GM19438 (cell line): Measurements from ENCODE around the gene LCN1.

ENCODE experiments used
- ATAC-seq: cut with Tn5 transposase; IDR thresholded peaks from one replicate; pipeline ENCODE4 v1.9.1; 2021; ENCODE audit warnings: low read depth; ENCODE audit not compliant: unreplicated experiment

LCN1 gene

DNA sequence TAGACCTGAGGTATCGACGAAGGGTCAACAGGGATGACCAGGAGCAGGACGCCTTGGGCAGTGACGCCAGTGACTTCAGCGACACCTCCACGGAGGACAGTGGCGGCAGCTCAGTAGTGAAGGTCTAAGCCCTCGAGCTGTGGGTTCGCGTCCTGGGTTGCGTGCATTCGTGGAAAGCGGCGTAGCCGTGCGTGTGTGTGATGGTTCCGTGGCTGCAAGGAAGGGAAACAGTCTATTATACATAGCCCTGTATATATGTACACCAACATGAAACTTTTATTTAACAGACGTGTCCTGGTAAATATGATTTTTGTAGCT, 33.3 kb upstream of the LCN1 start:
- no peak for ATAC-seq

DNA sequence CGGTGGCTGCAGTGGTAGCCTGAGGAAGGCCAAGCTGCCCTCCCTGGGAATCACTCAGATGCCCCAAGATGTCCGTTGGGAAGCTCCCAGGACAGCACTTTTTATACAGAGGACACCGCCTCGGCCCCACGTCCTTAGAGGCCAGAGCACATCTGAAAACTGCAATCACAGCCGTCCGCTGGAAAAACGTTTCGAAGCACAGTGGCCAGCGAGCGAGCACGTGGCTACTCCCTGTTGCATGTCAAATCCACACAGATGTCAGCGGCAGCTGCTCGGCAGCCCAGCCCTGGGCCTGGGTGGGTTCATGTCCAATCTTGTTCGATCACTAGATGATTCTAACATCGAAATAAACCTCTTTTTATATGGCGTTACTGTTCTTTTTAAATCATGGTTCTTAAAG, 32.7 kb upstream of the LCN1 start:
- ATAC-seq = no peak

DNA sequence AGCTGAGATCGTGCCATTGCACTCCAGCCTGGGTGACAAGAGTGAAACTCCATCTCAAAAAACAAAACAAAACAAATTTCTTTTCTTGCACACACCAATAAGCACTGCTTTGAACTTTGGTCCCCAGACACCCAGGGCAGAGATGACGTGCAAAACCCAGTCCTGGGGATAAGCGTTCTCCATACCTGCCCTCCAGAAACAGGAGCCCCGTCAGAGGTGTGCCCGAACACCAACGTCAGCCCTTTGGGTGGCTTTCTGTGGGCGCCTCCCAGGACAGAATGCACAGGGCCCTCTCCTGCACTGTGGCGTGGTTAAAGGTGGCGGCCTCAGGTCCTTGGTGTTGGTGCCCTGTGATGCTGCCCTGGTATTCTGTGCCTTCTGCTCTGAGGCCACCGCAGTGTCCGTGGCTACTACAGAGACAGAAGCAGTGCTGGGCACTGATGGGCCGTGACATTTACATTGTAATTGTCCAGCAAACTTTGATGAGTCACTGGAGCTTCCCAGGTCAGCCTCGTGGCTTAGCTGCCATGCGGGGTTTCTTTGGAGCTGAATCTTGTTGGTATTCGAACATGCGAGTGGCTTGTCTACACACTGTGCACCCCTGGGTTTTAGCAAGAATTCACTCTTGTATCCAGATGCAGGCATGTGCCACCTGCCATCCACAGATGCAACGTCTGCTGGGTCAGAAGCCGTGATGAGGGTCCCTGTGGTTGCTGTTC, 31.9 kb upstream of the LCN1 start:
- no peak for ATAC-seq

DNA sequence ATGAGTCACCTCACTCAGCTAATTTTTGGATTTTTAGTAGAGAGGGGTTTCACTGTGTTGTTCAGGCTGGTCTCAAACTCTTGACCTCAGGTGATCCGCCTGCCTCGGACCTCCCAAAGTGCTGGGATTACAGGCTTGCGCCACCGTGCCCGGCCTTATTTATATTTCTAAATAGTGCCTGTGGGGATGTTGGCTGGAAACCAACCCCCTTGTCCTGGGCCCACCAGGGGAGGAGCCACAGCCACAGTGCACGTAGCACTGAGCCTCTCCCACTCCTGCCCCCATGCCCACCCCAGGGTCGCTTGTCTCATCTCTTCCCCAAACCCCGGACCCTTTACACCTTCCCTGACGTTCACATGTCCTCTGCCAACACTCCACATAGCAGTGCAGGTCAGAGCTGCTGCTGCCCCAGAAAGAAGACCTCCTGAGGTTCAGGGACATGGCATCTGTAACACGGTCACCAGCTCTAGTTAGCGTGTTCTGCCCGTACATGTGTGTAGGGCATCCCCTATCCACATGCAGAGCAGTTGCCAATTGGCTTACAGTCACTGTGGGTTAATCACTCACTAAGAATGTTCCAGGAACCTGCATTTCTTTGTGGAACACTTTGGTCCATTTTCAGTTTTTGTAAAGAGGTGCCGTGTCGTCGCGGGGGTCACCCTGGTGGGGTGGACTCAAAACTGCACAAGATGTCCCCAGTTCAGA, 30.9 kb upstream of the LCN1 start:
- ATAC-seq = no peak

DNA sequence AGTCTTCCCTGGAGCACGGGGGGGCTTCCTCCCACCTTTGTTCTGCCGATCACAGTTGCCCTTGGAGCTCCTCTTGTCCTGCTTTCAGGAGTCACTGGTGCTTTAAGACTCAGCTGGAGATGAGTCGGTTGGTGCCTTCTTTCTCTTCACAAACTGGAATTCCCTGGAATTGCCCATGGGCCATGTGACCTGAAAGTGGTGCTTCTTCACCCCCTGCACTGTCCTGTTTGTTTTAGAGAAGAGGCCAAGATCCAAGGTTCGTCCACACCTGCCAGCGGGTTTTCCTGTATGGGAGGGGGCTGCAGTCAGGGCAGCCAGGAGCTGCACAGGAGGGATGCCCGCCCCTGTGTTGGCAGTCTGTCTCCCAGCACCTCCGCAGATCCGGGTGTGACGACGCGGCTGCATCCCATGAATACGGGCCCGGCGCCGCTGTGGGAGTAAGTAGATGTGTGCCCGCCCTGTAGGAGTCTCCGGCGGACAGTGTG, 30.2 kb upstream of the LCN1 start:
- ATAC-seq = no peak

DNA sequence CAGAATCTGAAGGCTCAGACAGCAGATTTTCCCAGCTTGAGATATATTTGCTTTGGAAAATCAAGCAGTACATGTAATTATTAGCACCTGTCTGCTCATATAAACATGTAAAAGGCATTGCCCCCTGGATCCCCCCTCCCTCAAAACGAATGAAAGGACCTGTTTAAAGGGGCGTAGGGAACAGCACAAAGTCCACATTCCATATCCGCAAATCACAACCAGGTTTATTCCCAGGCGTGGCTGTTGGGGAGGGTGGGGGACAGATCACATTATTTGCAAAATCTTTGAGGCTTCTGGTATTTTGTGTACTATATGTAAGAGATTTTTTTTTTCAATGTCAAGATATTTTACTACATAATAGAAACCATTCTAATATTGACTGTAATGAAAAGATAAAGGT, 29.5 kb upstream of the LCN1 start:
- ATAC-seq = no peak

DNA sequence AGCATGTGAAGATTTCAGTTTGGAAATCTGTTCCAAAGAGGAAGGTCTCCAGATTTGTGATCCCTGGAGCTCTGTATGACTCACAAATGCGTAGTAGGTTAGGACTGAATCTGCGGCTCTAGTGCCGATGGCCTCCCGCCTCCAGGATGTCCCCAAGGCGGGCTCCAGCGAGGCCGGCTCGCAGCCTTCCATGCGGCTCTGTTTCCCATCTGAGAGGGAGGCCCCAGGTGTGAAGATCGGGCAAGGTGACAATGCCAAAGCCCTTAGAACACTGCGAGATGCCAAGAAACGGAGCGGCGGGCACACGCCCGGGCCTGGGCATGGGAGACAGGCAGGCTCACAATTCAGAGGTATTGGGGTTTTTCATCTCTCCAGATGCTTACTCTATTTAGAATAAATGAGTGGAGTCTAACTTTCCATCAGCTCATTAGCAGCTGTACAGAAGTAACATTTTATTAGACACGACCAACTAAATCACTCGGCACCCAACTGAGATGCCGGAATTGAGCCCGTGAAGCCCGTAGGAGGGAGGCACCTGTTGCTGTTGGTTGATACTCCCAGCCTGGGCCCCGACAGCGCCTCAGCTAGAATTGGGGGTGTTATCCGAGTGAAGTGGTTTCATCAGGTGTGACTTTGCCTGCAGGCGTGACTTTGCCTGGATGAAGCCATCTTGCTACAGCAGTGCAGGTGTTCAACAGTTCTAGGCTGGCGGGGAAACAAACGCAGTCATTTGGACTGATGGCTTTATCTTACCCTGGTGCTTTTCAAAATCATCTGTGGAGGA, 28.2 kb upstream of the LCN1 start:
- no peak for ATAC-seq

DNA sequence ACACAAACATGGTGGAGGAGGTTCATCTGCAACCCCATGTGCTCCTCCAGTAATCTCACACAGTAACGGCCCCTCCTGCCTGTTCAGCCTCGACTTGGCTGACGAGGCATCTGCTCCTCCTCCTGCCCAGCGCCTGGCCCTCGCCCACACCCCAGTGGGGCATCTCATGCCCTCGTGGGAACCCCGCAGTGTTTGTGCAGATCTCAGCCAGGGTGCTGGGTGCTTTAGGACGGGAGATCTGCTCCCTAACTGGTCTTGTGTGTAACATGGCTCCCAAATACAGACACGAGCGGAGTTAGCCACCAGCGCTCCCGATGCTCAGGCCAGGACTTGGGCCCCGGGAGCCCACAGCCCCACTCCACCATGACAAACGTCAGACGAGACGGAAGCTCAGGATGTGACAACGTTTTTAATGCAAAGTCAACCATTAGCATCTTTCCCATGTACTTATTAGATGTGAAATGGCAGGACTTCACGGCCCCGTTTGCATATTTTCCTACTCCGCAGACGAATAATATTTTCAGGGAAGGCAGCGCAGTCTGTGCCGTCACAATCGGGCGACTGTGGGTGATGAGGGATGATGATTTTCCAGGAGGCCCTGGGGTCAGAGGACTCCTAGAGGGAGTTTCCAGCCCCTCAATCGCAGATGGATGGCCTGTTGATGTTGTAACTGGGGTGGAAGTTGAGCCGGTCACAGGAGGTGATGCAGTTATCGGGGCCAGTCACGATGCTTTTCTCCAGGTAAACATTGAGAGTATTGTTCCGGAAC, 26.3 kb upstream of the LCN1 start:
- ATAC-seq = no peak

DNA sequence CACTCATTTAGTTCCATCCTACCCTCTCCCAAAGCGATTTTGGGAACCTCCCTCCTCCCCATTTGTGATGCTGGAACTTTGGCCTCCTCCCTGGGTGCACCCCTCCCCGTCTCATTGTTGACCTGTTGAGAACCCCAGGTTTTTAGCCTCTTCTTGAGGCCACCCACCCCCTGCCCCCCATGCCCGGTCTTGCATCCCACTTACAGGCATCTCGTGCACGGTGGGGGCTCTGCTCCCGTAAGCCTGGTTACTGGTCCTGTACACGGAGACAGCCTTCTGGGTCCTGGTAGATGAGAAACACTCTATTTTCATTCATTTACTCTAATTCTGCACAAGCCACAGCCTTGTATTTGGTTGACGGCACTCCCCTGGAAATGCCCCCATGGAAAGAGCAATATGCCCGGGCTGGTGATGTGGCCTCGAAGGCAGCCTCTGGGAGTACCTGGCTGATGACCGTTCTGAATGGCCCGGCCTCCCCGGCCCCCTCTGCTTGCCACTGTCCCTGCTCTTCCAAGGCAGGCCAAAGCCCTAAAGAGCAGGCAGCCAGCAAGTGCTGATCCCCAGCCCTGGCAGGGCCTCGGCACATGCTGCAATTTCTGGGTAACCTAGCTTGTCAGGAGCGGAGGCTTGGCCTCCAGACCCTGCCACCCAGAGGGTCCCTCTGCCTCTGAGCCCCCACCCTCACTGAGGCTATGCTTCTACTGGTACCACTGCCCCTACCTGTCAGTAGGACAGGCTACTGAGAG, 22.7 kb upstream of the LCN1 start:
- ATAC-seq = no peak

DNA sequence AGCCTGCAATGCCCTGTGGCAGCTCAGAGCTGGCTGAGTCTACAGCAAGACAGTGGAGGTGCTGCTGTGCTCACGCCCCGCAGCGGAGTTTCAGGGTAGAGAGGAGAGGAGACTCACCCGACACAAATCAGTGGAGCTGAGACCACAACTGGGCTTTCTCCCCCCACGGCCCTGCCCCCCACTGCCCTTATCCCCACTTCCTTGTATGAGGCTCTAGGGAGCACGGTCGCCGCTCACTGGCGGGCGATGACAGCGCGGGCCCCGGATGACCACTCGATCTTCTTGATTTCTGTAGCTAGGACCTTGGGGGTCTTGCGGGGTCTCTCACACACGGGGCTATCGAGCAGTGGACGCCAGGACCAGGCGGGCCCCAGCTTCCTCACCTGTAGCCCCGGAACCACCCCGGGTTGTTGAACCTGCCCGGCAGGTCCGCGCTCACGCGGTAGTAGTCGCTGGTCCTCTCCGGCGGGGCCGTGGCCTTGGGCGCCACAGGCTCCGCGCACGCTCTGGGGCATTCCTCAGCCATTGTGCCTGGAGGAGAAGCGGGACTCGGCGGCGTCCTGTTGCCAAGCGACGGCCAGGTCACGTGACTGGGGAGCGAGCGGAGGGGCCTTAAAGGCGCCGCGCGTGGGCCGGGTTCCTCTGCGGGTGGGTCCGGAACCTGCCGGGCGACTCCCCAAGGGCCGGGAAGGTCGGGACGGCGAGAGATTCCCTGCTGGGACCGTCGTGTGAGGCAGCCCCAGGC, 21.7 kb upstream of the LCN1 start:
- ATAC-seq = peak; percentile 42

DNA sequence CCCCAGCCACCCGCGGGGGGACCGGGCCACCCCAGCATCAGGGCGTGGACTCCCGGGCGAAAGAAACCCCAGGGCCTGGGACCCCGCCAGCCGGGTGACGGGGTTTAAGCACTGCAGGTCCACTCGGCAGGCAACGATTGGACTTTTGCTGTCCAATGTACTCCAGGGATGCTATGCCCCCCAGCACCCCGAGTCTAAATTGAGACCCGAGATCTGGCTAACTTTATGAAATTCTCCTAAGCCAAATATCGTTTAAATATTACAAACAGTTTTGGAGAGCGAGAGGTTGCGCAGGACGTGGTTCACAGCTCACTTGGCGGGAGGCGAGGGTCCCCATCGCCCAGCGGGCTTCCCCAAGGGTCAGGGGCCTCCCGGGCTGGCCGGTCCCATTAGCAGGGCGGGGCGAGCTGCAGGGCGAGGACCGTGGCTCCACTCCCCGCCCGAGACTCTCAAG, 21.1 kb upstream of the LCN1 start:
- peak; percentile 13 for ATAC-seq

DNA sequence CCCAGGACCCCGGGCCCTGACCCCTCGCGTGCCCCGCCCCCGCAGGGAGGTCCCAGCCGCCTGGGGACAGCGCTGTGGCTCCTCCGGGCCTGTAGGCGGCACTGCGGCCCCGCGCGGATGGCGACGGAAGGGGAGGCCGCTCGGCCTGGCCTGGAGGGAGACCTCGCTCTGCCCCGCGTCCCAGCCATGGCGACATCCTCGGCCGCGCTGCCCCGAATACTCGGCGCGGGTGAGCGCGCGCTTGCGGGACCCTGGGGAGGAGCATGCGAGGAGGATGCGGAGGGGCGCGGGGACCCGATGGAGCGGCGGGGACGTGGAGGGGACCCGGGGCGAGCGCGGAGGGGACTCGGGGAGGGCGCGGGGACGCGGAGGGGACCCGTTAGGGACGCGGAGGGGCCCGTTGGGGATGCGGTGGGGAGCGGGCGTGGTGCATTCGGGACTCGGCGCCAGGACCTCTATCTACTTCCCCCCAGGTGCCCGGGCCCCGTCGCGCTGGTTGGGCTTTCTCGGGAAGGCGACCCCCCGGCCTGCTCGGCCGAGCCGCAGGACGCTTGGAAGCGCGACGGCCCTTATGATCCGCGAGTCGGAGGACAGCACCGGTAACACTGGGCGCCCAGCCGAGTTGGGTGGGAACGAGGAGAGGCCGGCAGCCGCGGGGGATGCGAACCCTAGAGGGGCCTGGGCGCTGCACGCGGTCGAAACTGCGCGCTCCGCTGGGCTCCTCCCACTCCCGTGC, 20.5 kb upstream of the LCN1 start, which contains the start of gene MRPS2:
Gene MRPS2 (plus strand): TSS at position 158 of the 736 bp plus-strand sequence. CDS start 29 bp downstream, at position 187.
- ATAC-seq = peak; percentile 86

DNA sequence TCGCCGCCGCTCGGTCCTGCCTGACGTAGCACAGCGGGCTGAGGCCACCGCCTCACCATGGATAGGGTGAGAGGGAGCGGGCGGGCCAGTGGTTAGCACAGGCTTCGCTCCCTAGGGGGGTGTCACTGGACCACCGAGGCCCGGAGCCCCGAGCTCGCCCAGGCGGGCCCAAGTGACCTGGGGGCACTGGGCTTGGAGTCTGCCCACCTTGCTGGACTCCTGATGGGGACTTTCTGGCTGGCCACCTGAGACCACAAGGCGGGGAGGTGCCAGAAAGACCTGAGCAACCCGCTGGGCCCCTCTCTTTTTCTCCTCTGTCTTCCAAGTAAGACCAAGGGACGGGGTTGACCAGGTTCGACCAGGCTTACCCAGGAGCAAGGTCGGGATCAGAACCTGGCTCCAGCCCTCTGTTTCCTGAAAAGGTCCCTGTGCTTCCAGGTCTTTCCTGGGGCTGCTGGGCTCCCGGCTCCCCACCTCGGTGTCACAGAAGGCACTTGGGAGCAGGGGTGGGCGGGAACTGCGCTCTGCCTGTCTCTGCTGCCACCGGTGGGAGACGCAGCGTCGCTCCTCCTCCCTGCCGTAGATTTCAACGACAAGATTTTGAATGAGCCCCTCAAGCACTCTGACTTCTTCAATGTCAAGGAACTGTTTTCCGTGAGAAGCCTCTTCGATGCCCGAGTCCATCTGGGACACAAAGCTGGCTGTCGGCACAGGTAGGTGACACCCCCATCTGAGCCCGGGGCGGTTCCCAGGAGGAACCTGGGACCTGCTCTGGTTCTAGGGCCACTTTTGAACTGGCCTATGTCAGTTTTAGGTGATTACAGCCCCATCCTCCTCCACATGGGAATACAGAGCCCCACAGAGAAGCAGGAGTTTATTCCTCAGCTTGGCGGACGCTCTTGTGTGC, 19.7 kb upstream of the LCN1 start:
- peak; percentile 38 for ATAC-seq

DNA sequence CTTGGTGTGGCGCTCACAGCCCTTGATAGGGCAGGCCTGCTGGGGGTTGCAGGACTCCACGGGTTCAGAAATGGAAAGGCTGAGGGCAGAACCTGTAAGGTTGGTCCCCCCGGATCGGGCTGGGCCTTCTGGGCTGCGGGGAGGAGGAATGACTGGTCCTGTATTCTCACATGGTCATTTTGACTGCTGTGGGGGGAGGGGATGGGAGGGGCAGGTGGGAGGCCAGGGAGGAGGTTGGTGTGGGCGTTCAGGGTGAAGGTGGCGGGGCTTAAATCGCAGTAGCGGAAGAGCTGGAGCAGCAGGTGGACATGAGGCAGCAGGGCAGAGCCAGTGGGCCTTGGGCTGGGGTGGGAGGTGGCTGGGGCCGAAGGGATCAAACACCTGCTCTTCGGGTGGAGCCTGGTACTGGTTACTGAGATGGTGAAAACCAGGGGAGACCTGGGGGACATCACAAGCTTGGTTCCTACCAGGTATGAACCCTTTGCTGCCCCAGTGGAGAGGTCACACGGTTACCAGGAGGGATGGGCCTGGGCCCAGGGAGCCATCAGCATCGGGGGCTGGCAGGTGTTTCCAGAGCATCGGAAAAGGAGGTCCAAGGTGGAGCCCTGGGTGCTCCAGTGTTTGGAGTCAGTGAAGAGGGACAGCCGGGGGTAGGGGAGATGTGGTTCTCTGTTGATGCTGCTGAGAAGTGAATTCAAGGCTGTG, 18.9 kb upstream of the LCN1 start:
- no peak for ATAC-seq

DNA sequence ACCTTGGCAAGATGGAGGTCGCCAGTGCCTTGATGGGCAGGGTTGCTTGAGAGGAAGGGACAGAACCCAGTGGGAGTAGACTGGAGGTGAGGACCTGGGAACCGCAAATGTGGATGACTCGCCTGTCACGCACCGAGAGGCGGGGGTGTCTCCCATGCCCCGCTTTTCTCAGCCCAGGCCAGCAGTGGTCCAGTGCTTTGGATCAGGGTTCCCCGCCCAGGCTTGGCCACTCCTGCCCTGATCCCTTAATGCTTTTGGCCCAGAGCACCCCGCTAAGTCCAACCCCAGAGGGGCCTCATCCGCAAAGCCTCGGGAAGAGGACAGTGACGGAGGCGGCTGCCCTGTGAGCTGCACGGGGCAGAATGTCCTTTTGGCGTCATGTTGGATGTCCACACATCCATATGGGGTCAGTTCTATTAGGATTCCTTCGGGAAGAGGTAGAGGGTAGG, 18.3 kb upstream of the LCN1 start:
- ATAC-seq = no peak

DNA sequence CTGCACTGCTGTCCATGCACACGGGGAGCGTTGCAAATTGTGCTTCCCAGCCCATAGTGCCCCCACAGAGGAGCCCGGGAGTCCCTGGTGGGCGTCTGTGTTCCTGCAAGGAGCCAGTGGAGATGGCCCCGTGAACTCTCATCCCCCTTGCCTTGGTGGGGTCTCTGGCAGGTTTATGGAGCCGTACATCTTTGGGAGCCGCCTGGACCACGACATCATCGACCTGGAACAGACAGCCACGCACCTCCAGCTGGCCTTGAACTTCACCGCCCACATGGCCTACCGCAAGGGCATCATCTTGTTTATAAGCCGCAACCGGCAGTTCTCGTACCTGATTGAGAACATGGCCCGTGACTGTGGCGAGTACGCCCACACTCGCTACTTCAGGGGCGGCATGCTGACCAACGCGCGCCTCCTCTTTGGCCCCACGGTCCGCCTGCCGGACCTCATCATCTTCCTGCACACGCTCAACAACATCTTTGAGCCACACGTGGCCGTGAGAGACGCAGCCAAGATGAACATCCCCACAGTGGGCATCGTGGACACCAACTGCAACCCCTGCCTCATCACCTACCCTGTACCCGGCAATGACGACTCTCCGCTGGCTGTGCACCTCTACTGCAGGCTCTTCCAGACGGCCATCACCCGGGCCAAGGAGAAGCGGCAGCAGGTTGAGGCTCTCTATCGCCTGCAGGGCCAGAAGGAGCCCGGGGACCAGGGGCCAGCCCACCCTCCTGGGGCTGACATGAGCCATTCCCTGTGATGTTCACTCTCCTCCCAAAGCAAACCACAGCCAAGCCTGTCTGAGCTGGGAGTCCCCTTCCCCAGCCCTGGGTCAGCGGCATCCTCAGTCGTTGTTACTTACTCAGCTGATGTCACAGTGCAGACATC, 17.6 kb upstream of the LCN1 start:
- no peak for ATAC-seq
